ENCODE measurements around the gene TIMMDC1. TPM values are rescaled to one million over a fixed set of nuclear protein-coding genes. Genes with fewer than 3 reads are reported as not detected.

The TIMMDC1 gene
- total RNA-seq, 4 donors from 2014 or later: 29.7 to 59.4 (median 40.3) TPM

DNA sequence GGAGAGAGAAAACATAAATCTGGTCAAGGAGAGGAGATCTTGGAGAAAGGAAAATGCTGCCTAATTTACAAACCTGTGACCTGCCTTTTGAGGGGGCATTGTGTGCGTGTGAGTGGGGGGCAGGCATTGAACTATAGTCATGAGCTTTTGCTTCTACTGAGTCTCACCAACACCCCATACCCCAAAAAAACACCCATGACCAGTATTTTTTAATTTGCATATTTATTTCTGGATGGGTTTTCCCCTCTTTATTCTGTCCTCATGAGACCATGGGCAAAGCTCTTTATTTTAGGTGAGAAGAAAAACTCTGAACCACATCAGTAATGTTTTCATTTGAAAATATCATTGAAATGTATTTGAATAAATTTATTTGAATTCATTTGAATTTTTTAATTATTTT, 40.4 kb downstream of the TIMMDC1 start:
- H3K4me3 ChIP-seq: no peak overlapping the region
- H3K4me1 ChIP-seq: no peaks in the 10 kb centered on the region
- no peak for DNase-seq
- H3K27me3 ChIP-seq: no peaks in the 10 kb centered on the region
- H3K9me3 ChIP-seq: no peaks in the 10 kb centered on the region
- no peaks in the 10 kb centered on the region for H3K36me3 ChIP-seq
- no peak overlapping the region for H3K27ac ChIP-seq
- TF ChIP-seq, protein P1, sequence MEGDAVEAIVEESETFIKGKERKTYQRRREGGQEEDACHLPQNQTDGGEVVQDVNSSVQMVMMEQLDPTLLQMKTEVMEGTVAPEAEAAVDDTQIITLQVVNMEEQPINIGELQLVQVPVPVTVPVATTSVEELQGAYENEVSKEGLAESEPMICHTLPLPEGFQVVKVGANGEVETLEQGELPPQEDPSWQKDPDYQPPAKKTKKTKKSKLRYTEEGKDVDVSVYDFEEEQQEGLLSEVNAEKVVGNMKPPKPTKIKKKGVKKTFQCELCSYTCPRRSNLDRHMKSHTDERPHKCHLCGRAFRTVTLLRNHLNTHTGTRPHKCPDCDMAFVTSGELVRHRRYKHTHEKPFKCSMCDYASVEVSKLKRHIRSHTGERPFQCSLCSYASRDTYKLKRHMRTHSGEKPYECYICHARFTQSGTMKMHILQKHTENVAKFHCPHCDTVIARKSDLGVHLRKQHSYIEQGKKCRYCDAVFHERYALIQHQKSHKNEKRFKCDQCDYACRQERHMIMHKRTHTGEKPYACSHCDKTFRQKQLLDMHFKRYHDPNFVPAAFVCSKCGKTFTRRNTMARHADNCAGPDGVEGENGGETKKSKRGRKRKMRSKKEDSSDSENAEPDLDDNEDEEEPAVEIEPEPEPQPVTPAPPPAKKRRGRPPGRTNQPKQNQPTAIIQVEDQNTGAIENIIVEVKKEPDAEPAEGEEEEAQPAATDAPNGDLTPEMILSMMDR (IDR thresholded peaks at IDR 0.05): no peak
- TF ChIP-seq POLR2A (IDR thresholded peaks at IDR 0.05): no peak

DNA sequence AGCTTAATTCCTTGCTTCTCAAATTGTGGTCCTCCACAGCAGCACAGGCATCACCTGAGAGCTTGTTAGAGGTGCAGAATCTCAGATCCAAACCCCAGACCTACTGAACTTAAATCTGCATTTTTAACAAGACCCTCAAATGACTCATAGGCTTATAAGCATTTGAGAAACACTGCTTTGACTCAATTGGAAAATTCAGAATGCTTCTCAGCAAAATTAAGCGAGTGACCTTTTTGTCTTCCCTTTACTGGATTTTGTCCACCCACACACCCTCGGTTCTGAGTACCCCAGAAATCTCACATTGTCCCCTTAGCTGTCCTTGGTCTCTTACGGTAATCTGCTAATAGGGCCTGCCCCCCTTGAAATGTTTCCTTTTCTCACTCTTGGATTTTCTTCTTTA, 43.2 kb downstream of the TIMMDC1 start:
- Histone ChIP-seq H3K4me1 (no peaks in the 10 kb centered on the region), H3K36me3 (no peaks in the 10 kb centered on the region), H3K27ac (no peak overlapping the region), H3K9me3 (no peaks in the 10 kb centered on the region), H3K27me3 (no peaks in the 10 kb centered on the region), H3K4me3 (no peak overlapping the region)
- no peak for TF ChIP-seq POLR2A (IDR thresholded peaks at IDR 0.05)
- TF ChIP-seq, protein P1 (IDR thresholded peaks at IDR 0.05): no peak
- DNase-seq: no peak

DNA sequence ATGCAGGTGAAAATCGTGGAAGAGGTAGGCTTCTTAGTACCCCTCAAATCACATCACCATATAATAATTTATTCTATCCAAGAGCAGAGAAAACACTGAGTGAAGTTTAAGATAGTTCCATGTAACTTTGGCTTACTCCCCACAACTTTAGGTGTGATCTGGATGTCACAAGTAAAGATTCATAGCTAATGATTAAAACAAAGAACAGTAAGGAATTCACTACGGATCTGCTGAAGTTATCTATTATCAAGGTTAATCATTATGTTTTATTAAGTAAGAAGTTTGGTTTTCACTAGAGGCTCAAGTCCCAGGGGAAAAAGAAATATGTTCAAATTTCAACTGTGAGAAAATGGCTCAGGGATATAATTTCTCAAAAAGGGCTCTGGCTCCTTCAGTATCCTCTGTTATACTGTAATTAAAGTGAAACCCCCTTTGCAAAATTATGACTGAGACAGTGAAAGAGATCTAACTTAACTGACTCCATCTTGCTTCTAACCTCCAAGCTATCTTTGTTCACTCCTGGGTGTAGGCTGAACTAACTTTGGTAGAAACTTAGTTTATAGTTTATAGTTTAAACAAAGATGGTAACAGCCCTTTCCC, 43.9 kb downstream of the TIMMDC1 start:
- no peak overlapping the region for H3K4me3 ChIP-seq
- TF ChIP-seq, protein P1 (IDR thresholded peaks at IDR 0.05): no peak
- TF ChIP-seq POLR2A (IDR thresholded peaks at IDR 0.05): no peak
- H3K9me3 ChIP-seq: no peaks in the 10 kb centered on the region
- no peaks in the 10 kb centered on the region for H3K4me1 ChIP-seq
- no peaks in the 10 kb centered on the region for H3K36me3 ChIP-seq
- H3K27me3 ChIP-seq: no peaks in the 10 kb centered on the region
- DNase-seq: no peak
- no peak overlapping the region for H3K27ac ChIP-seq

DNA sequence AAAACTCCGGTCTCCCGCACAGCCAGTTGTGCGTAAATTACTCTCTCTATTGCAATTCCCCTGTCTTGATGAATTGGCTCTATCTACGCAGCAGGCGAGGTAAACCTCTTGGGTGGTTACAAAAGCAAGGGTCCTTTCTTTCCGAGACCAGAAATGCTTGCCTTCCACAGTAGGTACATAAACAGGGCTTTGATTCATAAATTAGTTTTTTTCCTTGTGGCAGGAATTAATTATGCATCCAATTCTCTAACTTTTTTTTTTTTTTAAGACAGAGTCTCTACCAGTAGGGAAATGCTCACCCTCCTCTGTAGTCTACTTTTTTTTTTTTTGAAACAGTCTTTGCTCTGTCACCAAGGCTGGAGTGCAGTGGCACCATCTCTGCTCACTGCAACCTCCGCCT, 44.8 kb downstream of the TIMMDC1 start:
- Histone ChIP-seq H3K4me3 (no peak overlapping the region), H3K9me3 (no peaks in the 10 kb centered on the region), H3K27me3 (no peaks in the 10 kb centered on the region), H3K27ac (no peak overlapping the region), H3K36me3 (no peaks in the 10 kb centered on the region), H3K4me1 (no peaks in the 10 kb centered on the region)
- no peak for DNase-seq
- TF ChIP-seq, protein P1 (IDR thresholded peaks at IDR 0.05): no peak
- TF ChIP-seq POLR2A (IDR thresholded peaks at IDR 0.05): no peak

DNA sequence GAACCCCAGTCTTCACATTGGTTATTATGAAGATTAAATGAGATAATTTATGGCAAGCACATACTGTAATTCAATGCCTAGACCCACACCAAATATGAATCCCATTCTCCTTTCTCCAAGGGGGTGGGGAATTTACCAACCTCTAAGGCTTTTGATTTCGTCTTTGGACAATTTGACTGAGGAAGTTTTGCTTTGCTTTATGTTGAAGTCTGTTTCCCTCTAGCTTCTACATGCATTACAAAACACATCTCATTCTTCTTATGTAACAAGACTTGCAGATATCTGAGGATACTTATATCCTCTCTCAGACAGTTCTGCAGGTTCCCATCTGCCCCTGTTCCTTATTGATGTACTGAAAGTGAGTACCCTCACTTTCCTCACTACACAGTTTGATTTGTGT, 48.9 kb downstream of the TIMMDC1 start:
- no peaks in the 10 kb centered on the region for H3K27me3 ChIP-seq
- no peak for TF ChIP-seq POLR2A (IDR thresholded peaks at IDR 0.05)
- TF ChIP-seq, protein P1 (IDR thresholded peaks at IDR 0.05): no peak
- no peaks in the 10 kb centered on the region for H3K36me3 ChIP-seq
- H3K27ac ChIP-seq: no peak overlapping the region
- DNase-seq: no peak
- H3K4me3 ChIP-seq: no peak overlapping the region
- no peaks in the 10 kb centered on the region for H3K4me1 ChIP-seq
- no peaks in the 10 kb centered on the region for H3K9me3 ChIP-seq

DNA sequence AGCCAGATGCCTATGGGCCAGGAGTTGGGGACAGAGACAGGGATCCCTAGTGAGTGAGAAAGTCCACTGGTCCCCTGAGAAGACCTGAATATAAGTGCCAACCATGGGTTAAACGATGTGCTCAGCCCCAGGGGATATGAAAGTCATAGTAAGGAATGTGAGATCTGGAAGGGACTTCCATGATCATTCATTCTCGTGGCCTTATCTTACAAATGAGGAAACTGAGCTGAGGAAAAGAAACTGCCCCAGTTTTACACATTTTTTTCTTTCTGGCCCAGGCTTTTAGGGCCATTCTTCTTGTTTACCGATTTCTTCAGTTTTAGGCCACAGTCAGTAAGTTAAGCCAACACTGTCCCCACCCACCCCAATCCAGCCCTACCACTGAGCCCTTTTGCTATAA, 50.0 kb downstream of the TIMMDC1 start:
- Histone ChIP-seq H3K27ac (no peak overlapping the region), H3K9me3 (no peaks in the 10 kb centered on the region), H3K27me3 (no peaks in the 10 kb centered on the region), H3K36me3 (no peaks in the 10 kb centered on the region), H3K4me1 (no peaks in the 10 kb centered on the region), H3K4me3 (no peak overlapping the region)
- no peak for DNase-seq
- no peak for TF ChIP-seq POLR2A (IDR thresholded peaks at IDR 0.05)
- TF ChIP-seq, protein P1 (IDR thresholded peaks at IDR 0.05): no peak
